Measurements from ENCODE around the gene LRATD1. TPM values are rescaled to one million over a fixed set of nuclear protein-coding genes. Genes with fewer than 3 reads are reported as not detected.

The LRATD1 gene
- total and polyA plus RNA-seq, 12 donors: 0.13 to 3.6 (median 1.3) TPM

GRCh38 chr2:14673351-14673875, 40.9 kb downstream of the LRATD1 start:
- no peak for TF ChIP-seq CTCF (IDR thresholded peaks at IDR 0.05)
- Histone ChIP-seq H3K36me3 (no peaks in the 10 kb centered on the region), H3K4me1 (no peaks in the 10 kb centered on the region), H3K9me3 (no peaks in the 10 kb centered on the region), H3K27me3 (no peaks in the 10 kb centered on the region), H3K4me3 (no peak overlapping the region), H3K27ac (no peak overlapping the region)
- WGBS, 2 donors: 78 to 80% methylated on average over 8 of the region's 8 CpGs
- DNase-seq (no peak), ATAC-seq (no peak)
- intact Hi-C loops (cut with DNase I): no loop called here

- H3K36me3 ChIP-seq: no peaks in the 10 kb centered on the region
- ATAC-seq: no peak
- DNase-seq: no peak
- no peak overlapping the region for H3K27ac ChIP-seq
- TF ChIP-seq CTCF (IDR thresholded peaks at IDR 0.05): no peak
- no peaks in the 10 kb centered on the region for H3K4me1 ChIP-seq
- H3K4me3 ChIP-seq: no peak overlapping the region
- H3K27me3 ChIP-seq: no peaks in the 10 kb centered on the region
- no peaks in the 10 kb centered on the region for H3K9me3 ChIP-seq
- WGBS, 2 donors: 74 to 80% methylated on average over 1 of the region's 1 CpG
- intact Hi-C loops (cut with DNase I): no loop called here
These were observed 43.0 kb downstream of the LRATD1 start for GRCh38 chr2:14675489-14675888.

GRCh38 chr2:14676371-14676770, 43.9 kb downstream of the LRATD1 start:
- no peaks in the 10 kb centered on the region for H3K4me1 ChIP-seq
- intact Hi-C loops (cut with DNase I): no loop called here
- no peak for DNase-seq

GRCh38 chr2:14677039-14677438, 44.5 kb downstream of the LRATD1 start:
- DNase-seq (no peak), ATAC-seq (no peak)
- WGBS, 2 donors: 54 to 74% methylated on average over 1 of the region's 1 CpG
- TF ChIP-seq CTCF (IDR thresholded peaks at IDR 0.05): no peak
- no peaks in the 10 kb centered on the region for H3K9me3 ChIP-seq
- H3K4me1 ChIP-seq: no peaks in the 10 kb centered on the region
- H3K27ac ChIP-seq: no peak overlapping the region
- H3K36me3 ChIP-seq: no peaks in the 10 kb centered on the region
- no peaks in the 10 kb centered on the region for H3K27me3 ChIP-seq
- intact Hi-C loops (cut with DNase I): no loop called here
- H3K4me3 ChIP-seq: no peak overlapping the region

More at GRCh38 chr2:14676371-14676770, 43.9 kb downstream of the LRATD1 start:
- no peak overlapping the region for H3K27ac ChIP-seq
- no peak for TF ChIP-seq CTCF (IDR thresholded peaks at IDR 0.05)
- H3K9me3 ChIP-seq: no peaks in the 10 kb centered on the region
- no peak overlapping the region for H3K4me3 ChIP-seq
- ATAC-seq: no peak
- H3K27me3 ChIP-seq: no peaks in the 10 kb centered on the region
- no peaks in the 10 kb centered on the region for H3K36me3 ChIP-seq

All from heart right ventricle (tissue), 16 donors.